ENCODE results near the gene EVA1C. TPM values are rescaled to one million over a fixed set of nuclear protein-coding genes. Genes with fewer than 3 reads are reported as not detected.

Gene EVA1C
- total and polyA plus RNA-seq, 10 of the 15 experiments (the other 5 are each of a cell fraction or from before 2014, with no cell fraction given), result 0.13 to 0.56 (median 0.34) TPM; not detected in 7

- TF ChIP-seq EGR1 (IDR thresholded peaks at IDR 0.05; ENCODE audit: borderline replicate concordance in 1 of 2, low read depth in 2 of 2, low read length in 2 of 2), result no peak
Observed at GRCh38 chr21:32537569-32537881, 125.0 kb downstream of the EVA1C start (continued).

GRCh38 chr21:32538147-32538792 is 125.8 kb downstream of the EVA1C start:
- POLR2A ChIA-PET, result no interaction called here
- SMC1A ChIA-PET (ENCODE audit: uncharacterized antibody, unreplicated experiment), result no interaction called here

More at GRCh38 chr21:32538147-32538792, 125.8 kb downstream of the EVA1C start:
- ChIA-PET CTCF (interaction anchor here (1.4 kb wide), 1 partner anchor 24 kb away, joined by 4 read pairs; no protein-coding TSS in a partner anchor), RAD21 (ENCODE audit: unreplicated experiment) (no interaction called here)
- no peaks in the 10 kb centered on the region for H3K9me3 ChIP-seq (replicated peaks; ENCODE audit: control insufficient read depth, insufficient read depth, low read length)
- H3K9ac ChIP-seq (ENCODE audit: control insufficient read depth, insufficient read depth, low read length), result no peak overlapping the region
- H3K4me1 ChIP-seq (ENCODE audit: control insufficient read depth, insufficient read depth, low read length), result no peaks in the 10 kb centered on the region
- H3K4me2 ChIP-seq (ENCODE audit: control insufficient read depth, insufficient read depth), result no peak overlapping the region
- no peaks in the 10 kb centered on the region for H4K20me1 ChIP-seq (ENCODE audit: control insufficient read depth, insufficient read depth)
- intact Hi-C loops (cut with micrococcal nuclease; ENCODE audit: unreplicated experiment) (no loop called here), in situ Hi-C loops (cut with MboI) (no loop called here)
- peaks cover 2% of the 10 kb centered on the region in 2 experiments; a peak in 3 of 4 replicates for H3K27me3 ChIP-seq (replicated peaks in 1 of 2; ENCODE audit: control insufficient read depth in 2 of 2, insufficient read depth in 2 of 2, low read length in 1 of 2)
- no peak overlapping the region for H3K27ac ChIP-seq (ENCODE audit: control insufficient read depth, insufficient read depth)
- FAIRE-seq (no peak), ATAC-seq (no peak), DNase-seq (ENCODE audit: low read depth, low spot score) (no peak)
- BruUV-seq (replicated peaks), result no TSS peak
- no peaks in the 10 kb centered on the region for H3K36me3 ChIP-seq (ENCODE audit: control insufficient read depth in 2 of 2, insufficient read depth in 2 of 2, low read length in 1 of 2)
- no peak overlapping the region for H3K4me3 ChIP-seq
- no peak overlapping the region for H2AFZ ChIP-seq (ENCODE audit: control insufficient read depth, low read depth, low read length)
- 32% methylated on average over 11 of the region's 11 CpGs for WGBS (ENCODE audit: insufficient coverage, insufficient replicate concordance, low lambda C conversion rate, missing lambda C conversion rate)
- H3K79me2 ChIP-seq (ENCODE audit: control insufficient read depth, insufficient read depth, low read length), result no peaks in the 10 kb centered on the region
- TF ChIP-seq, protein P1, sequence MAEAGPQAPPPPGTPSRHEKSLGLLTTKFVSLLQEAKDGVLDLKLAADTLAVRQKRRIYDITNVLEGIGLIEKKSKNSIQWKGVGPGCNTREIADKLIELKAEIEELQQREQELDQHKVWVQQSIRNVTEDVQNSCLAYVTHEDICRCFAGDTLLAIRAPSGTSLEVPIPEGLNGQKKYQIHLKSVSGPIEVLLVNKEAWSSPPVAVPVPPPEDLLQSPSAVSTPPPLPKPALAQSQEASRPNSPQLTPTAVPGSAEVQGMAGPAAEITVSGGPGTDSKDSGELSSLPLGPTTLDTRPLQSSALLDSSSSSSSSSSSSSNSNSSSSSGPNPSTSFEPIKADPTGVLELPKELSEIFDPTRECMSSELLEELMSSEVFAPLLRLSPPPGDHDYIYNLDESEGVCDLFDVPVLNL (IDR thresholded peaks at IDR 0.05; ENCODE audit: low read depth, low read length), result no peak
- TF ChIP-seq FOS (IDR thresholded peaks at IDR 0.05; ENCODE audit: borderline replicate concordance, extremely low read depth, insufficient read length) (no peak), SP1 (IDR thresholded peaks at IDR 0.05; ENCODE audit: low read depth, low read length) (no peak), DPF2 (IDR thresholded peaks at IDR 0.05) (no peak), CBX5 (IDR thresholded peaks at IDR 0.05; ENCODE audit: low read depth) (no peak), ZBED1 (IDR thresholded peaks at IDR 0.05; ENCODE audit: borderline replicate concordance) (no peak), MYC (IDR thresholded peaks at IDR 0.05; ENCODE audit: insufficient read depth, insufficient read length, insufficient replicate concordance, low read length, severe bottlenecking) (no peak), TCF12 (IDR thresholded peaks at IDR 0.05; ENCODE audit: low read depth, low read length) (no peak), POLR2AphosphoS5 (IDR thresholded peaks at IDR 0.05; ENCODE audit: low read length) (no peak), SREBF1 (IDR thresholded peaks at IDR 0.05; ENCODE audit: low read length) (no peak), ZNF274 (IDR thresholded peaks at IDR 0.05; ENCODE audit: insufficient read depth, insufficient read length) (no peak), RELA (IDR thresholded peaks at IDR 0.05; ENCODE audit: borderline replicate concordance, partially characterized antibody) (no peak), NFYB (IDR thresholded peaks at IDR 0.05; ENCODE audit: insufficient read depth, low read depth, low read length) (no peak), RBBP5 (conservative IDR thresholded peaks at IDR 0.05) (no peak), ESRRA (IDR thresholded peaks at IDR 0.05; ENCODE audit: low read length) (no peak), RUNX3 (IDR thresholded peaks at IDR 0.05; ENCODE audit: low read length) (no peak), GABPA (IDR thresholded peaks at IDR 0.05; ENCODE audit: low read depth) (no peak), MXI1 (IDR thresholded peaks at IDR 0.05; ENCODE audit: low read depth, low read length) (no peak), ZBTB33 (IDR thresholded peaks at IDR 0.05) (no peak)
